ENCODE data around the gene ZNRF3.

Gene ZNRF3

GRCh38 chr22:29096736-29097669, 213.6 kb downstream of the ZNRF3 start (continued):
- TF ChIP-seq, protein P1, sequence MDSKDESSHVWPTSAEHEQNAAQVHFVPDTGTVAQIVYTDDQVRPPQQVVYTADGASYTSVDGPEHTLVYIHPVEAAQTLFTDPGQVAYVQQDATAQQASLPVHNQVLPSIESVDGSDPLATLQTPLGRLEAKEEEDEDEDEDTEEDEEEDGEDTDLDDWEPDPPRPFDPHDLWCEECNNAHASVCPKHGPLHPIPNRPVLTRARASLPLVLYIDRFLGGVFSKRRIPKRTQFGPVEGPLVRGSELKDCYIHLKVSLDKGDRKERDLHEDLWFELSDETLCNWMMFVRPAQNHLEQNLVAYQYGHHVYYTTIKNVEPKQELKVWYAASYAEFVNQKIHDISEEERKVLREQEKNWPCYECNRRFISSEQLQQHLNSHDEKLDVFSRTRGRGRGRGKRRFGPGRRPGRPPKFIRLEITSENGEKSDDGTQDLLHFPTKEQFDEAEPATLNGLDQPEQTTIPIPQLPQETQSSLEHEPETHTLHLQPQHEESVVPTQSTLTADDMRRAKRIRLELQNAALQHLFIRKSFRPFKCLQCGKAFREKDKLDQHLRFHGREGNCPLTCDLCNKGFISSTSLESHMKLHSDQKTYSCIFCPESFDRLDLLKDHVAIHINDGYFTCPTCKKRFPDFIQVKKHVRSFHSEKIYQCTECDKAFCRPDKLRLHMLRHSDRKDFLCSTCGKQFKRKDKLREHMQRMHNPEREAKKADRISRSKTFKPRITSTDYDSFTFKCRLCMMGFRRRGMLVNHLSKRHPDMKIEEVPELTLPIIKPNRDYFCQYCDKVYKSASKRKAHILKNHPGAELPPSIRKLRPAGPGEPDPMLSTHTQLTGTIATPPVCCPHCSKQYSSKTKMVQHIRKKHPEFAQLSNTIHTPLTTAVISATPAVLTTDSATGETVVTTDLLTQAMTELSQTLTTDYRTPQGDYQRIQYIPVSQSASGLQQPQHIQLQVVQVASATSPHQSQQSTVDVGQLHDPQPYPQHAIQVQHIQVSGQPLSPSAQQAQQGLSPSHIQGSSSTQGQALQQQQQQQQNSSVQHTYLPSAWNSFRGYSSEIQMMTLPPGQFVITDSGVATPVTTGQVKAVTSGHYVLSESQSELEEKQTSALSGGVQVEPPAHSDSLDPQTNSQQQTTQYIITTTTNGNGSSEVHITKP (tag by site-specific recombination; IDR thresholded peaks at IDR 0.05) = peak; percentile 37; the same call in 1 of the 2 replicates
- TF ChIP-seq, protein P2, sequence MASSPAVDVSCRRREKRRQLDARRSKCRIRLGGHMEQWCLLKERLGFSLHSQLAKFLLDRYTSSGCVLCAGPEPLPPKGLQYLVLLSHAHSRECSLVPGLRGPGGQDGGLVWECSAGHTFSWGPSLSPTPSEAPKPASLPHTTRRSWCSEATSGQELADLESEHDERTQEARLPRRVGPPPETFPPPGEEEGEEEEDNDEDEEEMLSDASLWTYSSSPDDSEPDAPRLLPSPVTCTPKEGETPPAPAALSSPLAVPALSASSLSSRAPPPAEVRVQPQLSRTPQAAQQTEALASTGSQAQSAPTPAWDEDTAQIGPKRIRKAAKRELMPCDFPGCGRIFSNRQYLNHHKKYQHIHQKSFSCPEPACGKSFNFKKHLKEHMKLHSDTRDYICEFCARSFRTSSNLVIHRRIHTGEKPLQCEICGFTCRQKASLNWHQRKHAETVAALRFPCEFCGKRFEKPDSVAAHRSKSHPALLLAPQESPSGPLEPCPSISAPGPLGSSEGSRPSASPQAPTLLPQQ (tag by site-specific recombination; IDR thresholded peaks at IDR 0.05) = no peak

DNA sequence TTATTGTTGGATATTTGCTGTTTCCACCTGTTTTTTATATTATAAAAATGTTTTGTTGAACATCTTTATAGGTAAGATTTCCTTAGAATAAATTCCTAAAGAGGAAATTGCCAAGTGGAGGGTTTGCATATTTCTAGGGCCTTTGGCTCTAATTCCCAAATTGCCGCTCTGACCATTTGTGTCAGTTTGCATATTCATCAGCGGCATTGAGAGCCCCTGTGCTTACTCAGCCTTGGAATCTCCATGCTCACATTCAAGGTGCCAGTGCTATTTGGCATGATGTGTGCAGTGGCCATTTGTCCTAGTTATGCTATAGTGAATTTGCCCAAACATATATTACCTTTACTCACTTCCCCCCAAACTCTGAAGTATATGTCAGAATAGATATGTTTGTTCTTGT, 214.9 kb downstream of the ZNRF3 start:
- ChIA-PET CTCF (no interaction called here), POLR2A (no interaction called here)
- H3K4me3 ChIP-seq (ENCODE audit: low read depth, low read length) = no peak overlapping the region
- H3K27ac ChIP-seq (ENCODE audit: extremely low read depth, low read depth, low read length) = no peak overlapping the region
- TF ChIP-seq ZNF302 (tag by site-specific recombination; IDR thresholded peaks at IDR 0.05; ENCODE audit: low read depth) (no peak), ZNF2 (tag by site-specific recombination; IDR thresholded peaks at IDR 0.05) (no peak), ZNF354C (tag by site-specific recombination; IDR thresholded peaks at IDR 0.05; ENCODE audit: borderline replicate concordance, low read depth) (no peak), ZNF157 (tag by site-specific recombination; IDR thresholded peaks at IDR 0.05) (no peak), ZNF585B (tag by site-specific recombination; IDR thresholded peaks at IDR 0.05) (no peak), GLIS2 (tag by site-specific recombination; IDR thresholded peaks at IDR 0.05) (no peak), ZNF596 (tag by site-specific recombination; IDR thresholded peaks at IDR 0.05) (no peak), MEIS1 (CRISPR knock-in tag; IDR thresholded peaks at IDR 0.05; ENCODE audit: borderline replicate concordance) (no peak)
- TF ChIP-seq, protein P3, sequence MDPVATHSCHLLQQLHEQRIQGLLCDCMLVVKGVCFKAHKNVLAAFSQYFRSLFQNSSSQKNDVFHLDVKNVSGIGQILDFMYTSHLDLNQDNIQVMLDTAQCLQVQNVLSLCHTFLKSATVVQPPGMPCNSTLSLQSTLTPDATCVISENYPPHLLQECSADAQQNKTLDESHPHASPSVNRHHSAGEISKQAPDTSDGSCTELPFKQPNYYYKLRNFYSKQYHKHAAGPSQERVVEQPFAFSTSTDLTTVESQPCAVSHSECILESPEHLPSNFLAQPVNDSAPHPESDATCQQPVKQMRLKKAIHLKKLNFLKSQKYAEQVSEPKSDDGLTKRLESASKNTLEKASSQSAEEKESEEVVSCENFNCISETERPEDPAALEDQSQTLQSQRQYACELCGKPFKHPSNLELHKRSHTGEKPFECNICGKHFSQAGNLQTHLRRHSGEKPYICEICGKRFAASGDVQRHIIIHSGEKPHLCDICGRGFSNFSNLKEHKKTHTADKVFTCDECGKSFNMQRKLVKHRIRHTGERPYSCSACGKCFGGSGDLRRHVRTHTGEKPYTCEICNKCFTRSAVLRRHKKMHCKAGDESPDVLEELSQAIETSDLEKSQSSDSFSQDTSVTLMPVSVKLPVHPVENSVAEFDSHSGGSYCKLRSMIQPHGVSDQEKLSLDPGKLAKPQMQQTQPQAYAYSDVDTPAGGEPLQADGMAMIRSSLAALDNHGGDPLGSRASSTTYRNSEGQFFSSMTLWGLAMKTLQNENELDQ (tag by site-specific recombination; IDR thresholded peaks at IDR 0.05; ENCODE audit: low read depth) = no peak
- TF ChIP-seq, protein P4, sequence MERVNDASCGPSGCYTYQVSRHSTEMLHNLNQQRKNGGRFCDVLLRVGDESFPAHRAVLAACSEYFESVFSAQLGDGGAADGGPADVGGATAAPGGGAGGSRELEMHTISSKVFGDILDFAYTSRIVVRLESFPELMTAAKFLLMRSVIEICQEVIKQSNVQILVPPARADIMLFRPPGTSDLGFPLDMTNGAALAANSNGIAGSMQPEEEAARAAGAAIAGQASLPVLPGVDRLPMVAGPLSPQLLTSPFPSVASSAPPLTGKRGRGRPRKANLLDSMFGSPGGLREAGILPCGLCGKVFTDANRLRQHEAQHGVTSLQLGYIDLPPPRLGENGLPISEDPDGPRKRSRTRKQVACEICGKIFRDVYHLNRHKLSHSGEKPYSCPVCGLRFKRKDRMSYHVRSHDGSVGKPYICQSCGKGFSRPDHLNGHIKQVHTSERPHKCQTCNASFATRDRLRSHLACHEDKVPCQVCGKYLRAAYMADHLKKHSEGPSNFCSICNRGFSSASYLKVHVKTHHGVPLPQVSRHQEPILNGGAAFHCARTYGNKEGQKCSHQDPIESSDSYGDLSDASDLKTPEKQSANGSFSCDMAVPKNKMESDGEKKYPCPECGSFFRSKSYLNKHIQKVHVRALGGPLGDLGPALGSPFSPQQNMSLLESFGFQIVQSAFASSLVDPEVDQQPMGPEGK (tag by site-specific recombination; IDR thresholded peaks at IDR 0.05) = no peak
- no peaks in the 10 kb centered on the region for H3K9me3 ChIP-seq (ENCODE audit: control insufficient read depth, insufficient read depth, low read depth, low read length)
- peaks cover 0 to 32% of the 10 kb centered on the region in 2 experiments; a peak in 2 of 3 replicates for H3K36me3 ChIP-seq (ENCODE audit: control insufficient read depth in 2 of 2, insufficient read depth in 1 of 2, low read length in 2 of 2)
- no peaks in the 10 kb centered on the region; the same call in 1 of the 2 replicates for H3K4me1 ChIP-seq (ENCODE audit: control insufficient read depth, insufficient read depth, low read length)
